B cell (primary cell): ENCODE data around the gene HMGA1. TPM values are rescaled to one million over a fixed set of nuclear protein-coding genes. Genes with fewer than 3 reads are reported as not detected.

Experiments used
- ATAC-seq: fragments of 200-7000 bp; cut with Tn5 transposase; one replicate; pipeline ENCODE4 v1.10.0; 2021; ENCODE audit warnings: low read depth, mild to moderate bottlenecking, moderate number of reproducible peaks, moderate library complexity
- CTCF ChIA-PET: fragments of 350-600 bp; sonication (Branson Sonifier 250); formaldehyde crosslinking; loops from one replicate; lab custom pipeline; 2021; ENCODE audit warnings: antibody characterized with exemption, inconsistent platforms; lab: Charles Lee
- POLR2A ChIA-PET: fragments of 350-600 bp; sonication (Branson Sonifier 250); formaldehyde crosslinking; loops from one replicate; lab custom pipeline; 2021; ENCODE audit warnings: antibody characterized with exemption; lab: Charles Lee
- DNase-seq: peaks from one replicate; pipeline ENCODE4 v3.0.0; 2013
- H2AFZ ChIP-seq: 2 replicates; pipeline ENCODE4 v1.6.1; 2012; ENCODE audit warnings: mild to moderate bottlenecking, low read depth, low read length; ENCODE audit not compliant: insufficient read depth, poor library complexity, severe bottlenecking
- H3K27ac ChIP-seq, 2 donors: 1 replicate in 1 of 2; 2 replicates in 1 of 2; pipeline ENCODE4 v1.5.1; 2012 to 2013; ENCODE audit warnings: low read length in 2 of 2, mild to moderate bottlenecking in 2 of 2, moderate library complexity in 1 of 2
- H3K27me3 ChIP-seq, 4 experiments: fragments of 200-600 bp in 1 of 4; sonication (generic) in 1 of 4; replicated peaks in 1 of 4; 1 replicate in 2 of 4; 2 replicates in 2 of 4; pipeline versions ENCODE4 v1.6.1 to v1.7.0; 2013 to 2016; ENCODE audit warnings: low read length in 3 of 4, mild to moderate bottlenecking in 2 of 4, mixed read lengths in 1 of 4, moderate library complexity in 1 of 4; ENCODE audit not compliant: insufficient read depth in 4 of 4, control insufficient read depth in 3 of 4; ENCODE audit errors: control extremely low read depth in 1 of 4
- H3K36me3 ChIP-seq, 2 experiments: replicated peaks in 1 of 2; 1 replicate in 1 of 2; 2 replicates in 1 of 2; pipeline versions ENCODE4 v1.6.1 to v1.7.1; 2013; ENCODE audit warnings: low read length in 1 of 2; ENCODE audit not compliant: insufficient read depth in 2 of 2, control insufficient read depth in 1 of 2; ENCODE audit errors: control extremely low read depth in 1 of 2, extremely low read depth in 1 of 2
- H3K4me1 ChIP-seq, 2 donors: fragments of 200-600 bp in 1 of 2; sonication (generic) in 1 of 2; 1 replicate in 1 of 2; 2 replicates in 1 of 2; pipeline versions ENCODE4 v1.5.1 to v1.6.1; 2013 to 2017; ENCODE audit warnings: low read length in 2 of 2; ENCODE audit not compliant: control insufficient read depth in 2 of 2, insufficient read depth in 2 of 2
- H3K4me2 ChIP-seq: replicated peaks from 2 replicates; pipeline ENCODE3; 2012; ENCODE audit warnings: mild to moderate bottlenecking, low read depth, low read length; ENCODE audit not compliant: poor library complexity, severe bottlenecking
- H3K4me3 ChIP-seq, 5 experiments: fragments of 200-600 bp in 1 of 5; sonication (generic) in 1 of 5; 1 replicate in 3 of 5; 2 replicates in 2 of 5; pipeline versions ENCODE4 v1.5.1 to v1.7.0; 2011 to 2016; ENCODE audit warnings: low read length in 4 of 5, mild to moderate bottlenecking in 4 of 5, low read depth in 2 of 5, control low read depth in 1 of 5, moderate library complexity in 1 of 5; ENCODE audit not compliant: insufficient read depth in 1 of 5; ENCODE audit errors: control extremely low read depth in 1 of 5, extremely low read depth in 1 of 5
- H3K79me2 ChIP-seq: fragments of 200-600 bp; sonication (generic); one replicate; pipeline ENCODE4 v1.6.0; 2016; ENCODE audit warnings: low read length; ENCODE audit not compliant: control insufficient read depth, insufficient read depth
- H3K9ac ChIP-seq: fragments of 200-600 bp; sonication (generic); 2 replicates; pipeline ENCODE4 v1.6.1; 2017; ENCODE audit warnings: mild to moderate bottlenecking, low read length, moderate library complexity
- H3K9me3 ChIP-seq, 3 donors: one replicate each; pipeline versions ENCODE4 v1.6.1 to v1.7.1; 2013; ENCODE audit warnings: low read length in 2 of 3; ENCODE audit not compliant: control insufficient read depth in 2 of 3, insufficient read depth in 1 of 3; ENCODE audit errors: control extremely low read depth in 1 of 3
- H4K20me1 ChIP-seq: 2 replicates; pipeline ENCODE4 v1.6.0; 2012; ENCODE audit warnings: mild to moderate bottlenecking, low read length; ENCODE audit not compliant: insufficient read depth, control insufficient read depth, poor library complexity, severe bottlenecking
- H3K27ac Mint-ChIP-seq: one replicate; pipeline ENCODE4 v1.8.0; 2021; ENCODE audit warnings: mixed read lengths
- H3K27me3 Mint-ChIP-seq: one replicate; pipeline ENCODE4 v1.8.0; 2021; ENCODE audit warnings: mixed read lengths
- H3K4me1 Mint-ChIP-seq: one replicate; pipeline ENCODE4 v1.8.0; 2021; ENCODE audit warnings: mixed read lengths
- H3K4me3 Mint-ChIP-seq: one replicate; pipeline ENCODE4 v1.8.0; 2021; ENCODE audit warnings: mixed read lengths
- H3K9me3 Mint-ChIP-seq: one replicate; pipeline ENCODE4 v1.8.0; 2022; ENCODE audit warnings: mixed read lengths; ENCODE audit not compliant: insufficient read depth
- CTCF ChIP-seq: fragments of 200-600 bp; IDR thresholded peaks from one replicate; pipeline ENCODE4 v1.8.0; 2022; ENCODE audit warnings: antibody characterized with exemption, mild to moderate bottlenecking
- EZH2 ChIP-seq: IDR thresholded peaks from 2 replicates; pipeline ENCODE4 v1.6.1; 2012; ENCODE audit warnings: borderline replicate concordance, low read depth, mild to moderate bottlenecking, moderate library complexity, low read length; ENCODE audit not compliant: insufficient read depth, poor library complexity, severe bottlenecking
- WGBS: methylation state at CpG from one replicate; pipeline ENCODE4 v1.1.5; 2013; ENCODE audit warnings: missing lambda C conversion rate; ENCODE audit not compliant: insufficient coverage; 5-methylcytosine and 5-hydroxymethylcytosine counted together
- intact Hi-C: fragments of 100-400 bp; cut with micrococcal nuclease; formaldehyde crosslinking; loops from one replicate; pipeline ENCODE4 v1.10.0; 2022
- polyA minus RNA-seq: library from RNA; depleted of rRNA, polyadenylated mRNA; stranded (reverse); fragments of >200 nt; gene quantifications from 2 replicates; pipeline ENCODE4 v1.2.3, GENCODE V29; 2012
- polyA plus RNA-seq: library from polyadenylated mRNA; depleted of rRNA; stranded (reverse); fragments of >200 nt; gene quantifications from 2 replicates; pipeline ENCODE4 v1.2.3, GENCODE V29; 2012
- total RNA-seq, 2 donors: library from RNA; stranded (reverse); fragments of 120-200 nt in 1 of 2; gene quantifications; 1 replicate in 1 of 2; 2 replicates in 1 of 2; pipeline versions ENCODE4 v1.2.3 to v1.2.4, GENCODE V29; 2013 to 2022

Gene HMGA1
- total RNA-seq (66.4 and 72.3 TPM in 2 replicates), polyA plus RNA-seq (59.6 and 60.2 TPM in 2 replicates), polyA minus RNA-seq (62.7 and 87.1 TPM in 2 replicates)
- 39.1 TPM for total RNA-seq (2013)

DNA sequence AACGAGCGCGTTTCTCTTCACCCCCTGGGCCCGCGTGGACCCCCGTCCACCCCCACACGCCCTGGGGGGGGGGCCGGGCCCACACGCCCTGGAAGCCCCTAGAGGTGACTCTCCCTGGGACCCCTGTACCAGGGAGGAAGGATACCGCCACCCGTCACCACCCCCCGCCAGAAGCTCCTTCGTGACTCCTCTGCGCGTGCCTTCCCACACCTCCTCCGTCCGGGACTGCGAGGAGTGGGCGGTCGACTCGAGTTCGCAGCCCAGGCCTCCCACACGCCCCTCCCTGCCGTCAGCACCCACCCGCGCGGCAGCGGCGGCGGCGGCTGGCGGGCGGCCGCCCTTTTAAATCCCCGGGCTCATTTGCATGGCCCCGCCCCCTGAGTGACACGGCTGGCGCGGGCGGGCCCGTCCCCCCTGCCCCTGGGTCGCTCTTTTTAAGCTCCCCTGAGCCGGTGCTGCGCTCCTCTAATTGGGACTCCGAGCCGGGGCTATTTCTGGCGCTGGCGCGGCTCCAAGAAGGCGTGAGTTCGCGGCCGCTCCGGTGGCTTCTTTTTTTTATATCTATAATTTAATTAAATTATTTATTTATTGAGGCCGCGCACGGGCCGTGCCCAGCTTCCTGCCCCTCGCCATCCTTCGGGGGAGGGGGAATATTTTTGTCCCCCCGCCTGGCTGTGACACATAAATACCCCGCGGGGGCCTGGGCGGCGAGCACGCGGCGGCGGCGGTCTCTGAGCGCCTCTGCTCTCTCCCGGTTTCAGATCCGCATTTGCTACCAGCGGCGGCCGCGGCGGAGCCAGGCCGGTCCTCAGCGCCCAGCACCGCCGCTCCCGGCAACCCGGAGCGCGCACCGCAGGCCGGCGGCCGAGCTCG, at the start of gene HMGA1:
Gene HMGA1 (plus strand): TSS at position 431 of the 873 bp plus-strand sequence. CDS start 3,908 bp downstream, outside the sequence.
- H3K4me1 ChIP-seq = peaks cover 22 to 30% of the 10 kb centered on the region in 2 donors
- H3K27me3 Mint-ChIP-seq = no peaks in the 10 kb centered on the region
- H3K4me3 Mint-ChIP-seq = peak within 1 kb of the TSS; percentile 92
- ChIA-PET CTCF (interaction anchor here (0.5 to 1.8 kb wide), 13 partner anchors 9 to 375 kb away, joined by 3 to 14 read pairs (median 4); partner anchors contain the start of gene SMIM29), POLR2A (interaction anchor here (0.6 to 2.2 kb wide), 14 partner anchors 10 to 1265 kb away, joined by 3 to 41 read pairs (median 7); partner anchors contain the start of genes NUDT3, RPS10 and SMIM29)
- peaks cover 34% of the 10 kb centered on the region for H3K4me1 Mint-ChIP-seq
- no peaks in the 10 kb centered on the region for H3K9me3 ChIP-seq
- ATAC-seq (peak; percentile 76), DNase-seq (peak; percentile 96)
- no peaks in the 10 kb centered on the region for H3K9me3 Mint-ChIP-seq
- WGBS = under 1% methylated on average over 79 of the region's 91 CpGs
- peak within 1 kb of the TSS; percentile 98 for H3K27ac Mint-ChIP-seq
- TF ChIP-seq CTCF = no peak
- TF ChIP-seq EZH2 = no peak
- peaks cover 40% of the 10 kb centered on the region for H4K20me1 ChIP-seq
- intact Hi-C loops = loop anchor here (1.0 to 10.0 kb wide), 6 partner anchors 12 to 648 kb away; partner anchors contain the start of genes ANKS1A, ILRUN, RPS10 and SNRPC
- peaks cover 0 to 11% of the 10 kb centered on the region in 2 experiments for H3K36me3 ChIP-seq
- peak within 1 kb of the TSS; percentile 96 to 98 for H3K27ac ChIP-seq
- H3K4me3 ChIP-seq = peak within 1 kb of the TSS; percentile 64 to 93 (median 88)
- H3K79me2 ChIP-seq = peaks cover 38% of the 10 kb centered on the region
- H2AFZ ChIP-seq = peak within 1 kb of the TSS; percentile 76
- H3K4me2 ChIP-seq = peak within 1 kb of the TSS; percentile 97
- peak within 1 kb of the TSS; percentile 90 for H3K9ac ChIP-seq
- no peaks in the 10 kb centered on the region for H3K27me3 ChIP-seq
